HG03575 (cell line): Measurements from ENCODE around the gene LRP2BP.
"Not testable (repeated sequence)": the region's sequence is repeated elsewhere in the genome, so short reads cannot be mapped to it uniquely, and the experiment has no call there.

Experiments used
- ATAC-seq: cut with Tn5 transposase; IDR thresholded peaks from one replicate; pipeline ENCODE4 v1.9.1; 2021; ENCODE audit not compliant: unreplicated experiment, insufficient number of reproducible peaks, low FRiP score; ENCODE audit errors: extremely low read depth

LRP2BP gene

DNA sequence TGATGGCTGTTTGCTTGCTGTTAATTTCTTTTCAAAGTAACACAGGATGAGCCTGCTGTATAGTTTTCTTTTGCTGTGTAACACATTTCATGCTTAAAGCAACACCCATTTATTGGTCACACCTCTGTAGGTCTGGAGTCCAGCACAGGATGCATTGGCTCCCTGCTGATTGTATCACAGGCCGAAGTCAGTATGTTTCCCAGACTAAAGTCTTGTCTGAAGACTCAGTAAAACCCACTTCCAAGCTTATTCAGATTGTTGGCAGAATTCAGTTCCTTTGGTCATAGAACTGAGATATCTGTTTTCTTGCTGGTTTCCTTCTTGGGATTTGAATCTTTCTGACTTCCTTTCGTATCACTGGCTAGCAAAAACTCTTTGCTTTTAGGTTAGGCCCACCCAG is 54.3 kb downstream of the LRP2BP start:
- no peak for ATAC-seq

GRCh38 chr4:185339941-185340340 is 55.8 kb downstream of the LRP2BP start:
- no peak for ATAC-seq

- ATAC-seq, result no peak
Measured at GRCh38 chr4:185335579-185335978, 60.1 kb downstream of the LRP2BP start.

GRCh38 chr4:185334326-185334725 is 61.4 kb downstream of the LRP2BP start:
- no peak for ATAC-seq

DNA sequence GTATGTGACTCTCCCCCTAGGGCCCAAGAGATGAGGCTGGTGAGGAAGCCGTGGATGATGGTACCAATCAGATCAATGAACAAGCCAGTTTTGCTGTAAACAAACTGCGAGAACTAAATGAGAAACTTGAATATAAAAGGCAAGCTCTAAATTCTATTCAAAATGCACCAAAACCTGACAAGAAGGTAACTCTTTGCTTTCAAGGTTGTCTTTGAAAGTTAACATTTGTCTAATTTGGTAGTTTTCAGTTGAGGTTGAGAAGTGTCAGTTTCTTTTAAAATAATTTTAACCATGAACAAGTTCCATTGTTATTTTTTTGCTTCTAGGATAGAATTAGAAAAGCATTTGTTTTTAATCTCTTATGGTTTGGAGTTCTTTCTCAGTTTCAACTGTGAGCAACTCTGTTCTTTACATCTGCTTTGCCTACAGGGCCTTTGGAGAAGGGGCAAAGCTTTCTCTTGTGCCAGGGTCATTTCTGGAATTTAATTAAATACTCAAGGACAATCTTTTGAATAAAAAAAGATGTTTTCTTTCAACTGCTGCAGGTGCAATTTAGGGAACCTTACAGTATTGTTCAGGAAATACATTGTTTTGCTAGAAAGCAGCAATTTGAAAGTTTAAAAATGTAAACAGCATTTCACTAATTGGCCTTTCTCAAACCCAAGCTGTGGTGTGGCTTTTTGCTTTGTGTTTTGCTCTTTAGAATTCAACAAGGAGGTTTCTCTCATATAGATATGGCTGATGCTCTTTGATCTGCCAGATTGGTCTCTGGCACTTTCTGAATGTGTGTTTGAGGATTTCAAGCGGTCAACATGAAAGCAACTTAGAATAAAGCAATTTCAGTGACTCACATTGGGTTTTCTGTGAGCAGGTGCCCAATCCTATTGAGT is 62.9 kb downstream of the LRP2BP start:
- peak; percentile 62 for ATAC-seq

- ATAC-seq, result not testable (repeated sequence)
Measured at GRCh38 chr4:185329879-185330510, 65.7 kb downstream of the LRP2BP start.

DNA sequence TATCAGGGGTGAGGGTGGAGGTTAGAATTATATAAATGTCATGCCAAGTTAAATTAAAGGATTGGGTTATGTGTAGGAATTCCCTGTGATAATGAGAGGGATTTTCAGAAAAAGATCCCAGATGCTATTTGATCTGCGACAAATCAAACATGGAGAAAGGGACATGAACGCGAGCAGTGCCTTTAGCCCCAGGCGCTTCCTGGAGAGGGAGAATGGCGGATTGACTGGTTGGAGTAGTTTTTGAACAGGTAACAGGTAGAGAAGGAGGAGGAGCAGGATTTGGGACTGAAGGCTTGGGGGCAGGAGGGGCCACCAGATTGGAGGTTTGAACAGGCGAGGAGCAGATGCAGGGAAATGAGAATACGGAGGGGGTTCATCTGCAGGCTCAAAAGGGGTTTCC is 67.1 kb downstream of the LRP2BP start:
- ATAC-seq, result no peak

- not testable (repeated sequence) for ATAC-seq
Measured at GRCh38 chr4:185325721-185326120, 70.0 kb downstream of the LRP2BP start.

GRCh38 chr4:185324361-185324760 is 71.4 kb downstream of the LRP2BP start:
- not testable (repeated sequence) for ATAC-seq

DNA sequence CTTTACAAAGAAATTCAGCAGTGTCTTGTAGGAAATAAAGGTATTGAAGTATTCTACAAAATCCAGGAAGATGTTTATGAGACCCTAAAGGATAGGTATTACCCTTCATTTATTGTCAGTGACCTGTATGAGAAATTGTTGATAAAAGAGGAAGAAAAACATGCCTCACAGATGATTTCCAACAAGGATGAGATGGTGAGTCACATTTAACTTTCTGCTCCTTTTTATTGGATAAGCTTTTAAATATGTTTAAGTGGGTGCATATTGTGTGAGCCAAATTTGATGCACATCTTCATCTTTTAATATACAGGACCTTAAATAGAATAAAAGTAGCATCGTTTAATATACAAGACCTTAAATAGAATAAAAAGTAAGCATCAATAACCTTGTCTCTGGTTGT is 72.1 kb downstream of the LRP2BP start:
- ATAC-seq, result no peak

DNA sequence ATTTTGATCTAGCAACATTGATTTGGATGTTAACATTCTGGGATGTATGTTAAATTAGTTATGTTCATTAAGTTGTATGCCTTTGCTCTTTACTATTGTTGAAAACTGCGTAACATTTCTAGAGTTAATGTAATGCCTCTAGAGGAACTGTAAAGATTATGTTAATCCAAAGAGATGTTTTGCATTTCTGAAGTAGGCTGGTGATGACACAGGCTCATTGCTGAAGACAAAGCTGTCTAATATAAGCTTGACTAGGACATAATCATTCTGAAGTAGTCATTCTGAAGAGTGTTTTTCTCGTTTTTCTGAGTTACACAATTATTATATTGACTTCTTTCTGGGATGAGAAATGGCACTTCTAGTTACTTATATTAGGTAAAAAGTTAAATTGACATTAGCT is 72.9 kb downstream of the LRP2BP start:
- no peak for ATAC-seq

DNA sequence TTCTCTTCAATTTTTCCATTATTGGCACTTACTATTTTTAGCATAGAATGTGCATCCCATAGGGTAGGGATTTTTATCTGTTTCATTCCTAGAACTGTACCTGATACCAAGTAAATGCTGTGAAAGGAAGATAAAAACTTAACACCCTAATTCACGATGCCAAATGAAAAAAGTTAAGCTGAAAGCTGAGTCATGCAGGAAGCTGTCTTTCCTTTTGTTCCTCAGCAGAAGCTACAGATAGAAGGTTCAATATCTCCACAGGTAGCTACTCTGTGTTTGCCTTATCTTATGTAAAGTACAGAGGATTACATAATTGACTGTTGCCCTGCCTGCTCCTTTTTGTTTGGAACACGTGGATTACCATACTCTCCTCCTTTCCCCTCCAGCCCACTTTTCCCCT is 77.0 kb downstream of the LRP2BP start:
- ATAC-seq, result no peak

GRCh38 chr4:185317880-185318279 is 77.8 kb downstream of the LRP2BP start:
- ATAC-seq, result no peak

DNA sequence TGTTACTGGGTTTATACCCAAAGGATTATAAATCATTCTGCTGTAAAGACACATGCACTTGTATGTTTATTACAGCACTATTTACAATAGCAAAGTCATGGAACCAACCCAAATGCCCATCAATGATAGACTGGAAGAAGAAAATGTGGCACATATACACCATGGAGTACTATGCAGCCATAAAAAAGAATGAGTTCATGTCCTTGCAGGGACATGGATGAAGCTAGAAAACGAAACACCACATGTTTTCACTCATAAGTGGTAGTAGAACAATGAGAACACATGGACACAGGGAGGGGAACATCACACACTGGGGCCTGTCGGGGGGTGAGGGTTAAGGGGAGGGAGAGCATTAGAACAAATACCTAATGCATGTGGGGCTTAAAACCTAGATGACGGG is 78.3 kb downstream of the LRP2BP start:
- not testable (repeated sequence) for ATAC-seq
